ENCODE measurements around the gene JAM2. TPM values are rescaled to one million over a fixed set of nuclear protein-coding genes. Genes with fewer than 3 reads are reported as not detected.
"Not testable (repeated sequence)": the region's sequence is repeated elsewhere in the genome, so short reads cannot be mapped to it uniquely, and the experiment has no call there.

JAM2 gene
- total RNA-seq, 3 donors from 2014 or later (not counting 1 experiment from before 2014, with no cell fraction given): 0.09 TPM; not detected in 2

DNA sequence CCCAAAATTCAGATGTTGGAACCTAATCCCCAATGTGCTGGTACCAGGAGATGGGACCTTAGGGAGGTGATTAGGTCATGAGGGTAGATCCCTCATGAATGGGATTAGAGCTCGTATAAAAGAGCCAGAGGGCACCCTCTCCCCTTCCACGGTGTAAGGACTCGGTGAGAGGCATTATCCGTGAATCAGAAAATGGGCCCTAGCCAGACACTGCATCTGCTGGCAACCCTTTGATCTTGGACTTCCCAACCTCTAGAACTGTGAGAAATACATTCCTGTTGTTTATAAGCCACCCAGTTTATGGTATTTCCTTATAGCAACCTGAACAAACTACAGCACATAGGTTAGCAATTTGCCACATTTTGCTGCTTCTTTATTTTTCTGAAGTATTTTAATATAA, 14.5 kb upstream of the JAM2 start:
- 98% methylated on average over 4 of the region's 4 CpGs for WGBS (ENCODE audit: insufficient coverage)
- ATAC-seq: no peak
- Mint-ChIP-seq H3K4me1 (no peaks in the 10 kb centered on the region), H3K9me3 (no peaks in the 10 kb centered on the region), H3K36me3 (no peaks in the 10 kb centered on the region), H3K27ac (no peak overlapping the region), H3K4me3 (no peak overlapping the region), H3K27me3 (ENCODE audit: low read depth in 2 of 2) (peaks cover 0 to 4% of the 10 kb centered on the region in 2 donors)
- H3K4me1 ChIP-seq (ENCODE audit: control insufficient read depth, insufficient read depth, low read length): no peaks in the 10 kb centered on the region
- no peak for DNase-seq
- no peaks in the 10 kb centered on the region for H3K27me3 ChIP-seq (ENCODE audit: control insufficient read depth, insufficient read depth, low read length)
- H3K36me3 ChIP-seq (ENCODE audit: control insufficient read depth, insufficient read depth, low read length): no peaks in the 10 kb centered on the region
- no peak overlapping the region for H3K27ac ChIP-seq (ENCODE audit: low read length)
- H3K4me3 ChIP-seq (ENCODE audit: low read length): no peak overlapping the region
- TF ChIP-seq, protein P1, sequence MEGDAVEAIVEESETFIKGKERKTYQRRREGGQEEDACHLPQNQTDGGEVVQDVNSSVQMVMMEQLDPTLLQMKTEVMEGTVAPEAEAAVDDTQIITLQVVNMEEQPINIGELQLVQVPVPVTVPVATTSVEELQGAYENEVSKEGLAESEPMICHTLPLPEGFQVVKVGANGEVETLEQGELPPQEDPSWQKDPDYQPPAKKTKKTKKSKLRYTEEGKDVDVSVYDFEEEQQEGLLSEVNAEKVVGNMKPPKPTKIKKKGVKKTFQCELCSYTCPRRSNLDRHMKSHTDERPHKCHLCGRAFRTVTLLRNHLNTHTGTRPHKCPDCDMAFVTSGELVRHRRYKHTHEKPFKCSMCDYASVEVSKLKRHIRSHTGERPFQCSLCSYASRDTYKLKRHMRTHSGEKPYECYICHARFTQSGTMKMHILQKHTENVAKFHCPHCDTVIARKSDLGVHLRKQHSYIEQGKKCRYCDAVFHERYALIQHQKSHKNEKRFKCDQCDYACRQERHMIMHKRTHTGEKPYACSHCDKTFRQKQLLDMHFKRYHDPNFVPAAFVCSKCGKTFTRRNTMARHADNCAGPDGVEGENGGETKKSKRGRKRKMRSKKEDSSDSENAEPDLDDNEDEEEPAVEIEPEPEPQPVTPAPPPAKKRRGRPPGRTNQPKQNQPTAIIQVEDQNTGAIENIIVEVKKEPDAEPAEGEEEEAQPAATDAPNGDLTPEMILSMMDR (IDR thresholded peaks at IDR 0.05): no peak
- intact Hi-C loops (cut with micrococcal nuclease): no loop called here
- H3K9me3 ChIP-seq (ENCODE audit: control insufficient read depth, insufficient read depth, low read length): no peaks in the 10 kb centered on the region

DNA sequence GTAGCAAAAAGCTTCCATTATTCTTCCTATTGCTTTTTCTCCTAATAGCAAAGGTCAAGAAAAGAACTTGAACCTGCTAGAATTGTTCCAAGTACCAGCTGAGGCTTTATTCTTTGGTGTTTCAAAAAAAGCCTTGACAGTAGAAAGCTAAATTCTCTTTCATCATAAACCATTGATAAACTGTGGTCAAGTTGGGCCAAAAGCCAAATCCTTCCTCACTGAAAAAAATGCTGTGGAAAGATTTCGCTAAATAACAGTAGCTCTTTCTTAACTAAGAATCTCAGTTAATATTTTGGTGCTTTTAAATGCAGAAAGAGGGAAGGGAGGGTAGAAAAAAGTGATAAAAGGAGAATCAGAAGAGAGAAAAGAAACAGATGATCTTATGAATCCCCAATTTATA, 14.0 kb upstream of the JAM2 start:
- no peaks in the 10 kb centered on the region for H3K4me1 ChIP-seq (ENCODE audit: control insufficient read depth, insufficient read depth, low read length)
- H3K36me3 Mint-ChIP-seq: no peaks in the 10 kb centered on the region
- no peaks in the 10 kb centered on the region for H3K9me3 Mint-ChIP-seq
- peaks cover 0 to 4% of the 10 kb centered on the region in 2 donors for H3K27me3 Mint-ChIP-seq (ENCODE audit: low read depth in 2 of 2)
- no peak overlapping the region for H3K27ac Mint-ChIP-seq
- no peaks in the 10 kb centered on the region for H3K4me1 Mint-ChIP-seq
- no peak overlapping the region for H3K27ac ChIP-seq (ENCODE audit: low read length)
- H3K9me3 ChIP-seq (ENCODE audit: control insufficient read depth, insufficient read depth, low read length): no peaks in the 10 kb centered on the region
- H3K36me3 ChIP-seq (ENCODE audit: control insufficient read depth, insufficient read depth, low read length): no peaks in the 10 kb centered on the region
- ATAC-seq: no peak
- H3K4me3 ChIP-seq (ENCODE audit: low read length): no peak overlapping the region
- no peak overlapping the region for H3K4me3 Mint-ChIP-seq
- TF ChIP-seq, protein P1 (IDR thresholded peaks at IDR 0.05): no peak
- intact Hi-C loops (cut with micrococcal nuclease): no loop called here
- no peak for DNase-seq
- WGBS (ENCODE audit: insufficient coverage): no CpG with 5 or more reads among the region's 1 CpG
- no peaks in the 10 kb centered on the region for H3K27me3 ChIP-seq (ENCODE audit: control insufficient read depth, insufficient read depth, low read length)

DNA sequence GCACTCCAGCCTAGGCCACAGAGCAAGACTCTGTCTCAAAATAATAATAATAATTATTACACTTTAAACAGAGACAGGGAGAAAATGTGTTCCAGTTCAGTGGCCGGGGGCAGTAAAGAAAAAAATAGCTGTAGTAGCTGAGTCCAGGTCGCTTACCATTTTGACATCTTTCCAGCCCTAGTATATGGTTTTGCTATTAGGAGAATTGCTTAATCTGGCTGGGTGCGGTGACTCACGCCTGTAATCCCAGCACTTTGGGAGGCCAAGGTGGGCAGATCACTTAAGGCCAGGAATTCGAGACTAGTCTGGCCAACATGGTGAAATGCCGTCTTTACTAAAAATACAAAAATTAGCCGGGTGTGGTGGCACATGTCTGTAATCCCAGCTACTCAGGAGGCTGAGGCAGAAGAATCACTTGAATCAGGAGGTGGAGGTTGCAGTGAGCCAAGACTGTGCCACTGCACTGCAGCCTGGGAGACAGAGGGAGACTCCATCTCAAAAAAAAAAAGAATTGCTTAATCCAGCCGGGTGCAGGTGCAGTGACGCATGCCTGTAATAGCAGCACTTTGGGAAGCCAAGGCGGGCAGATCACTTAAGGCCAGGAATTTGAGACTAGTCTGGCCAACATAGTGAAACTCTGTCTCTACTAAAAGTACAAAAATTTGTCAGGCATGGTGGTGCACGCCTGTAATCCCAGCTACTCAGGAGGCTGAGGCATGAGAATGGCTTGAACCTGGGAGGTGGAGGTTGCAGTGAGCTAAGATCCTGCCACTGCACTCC, 13.1 kb upstream of the JAM2 start:
- H3K9me3 ChIP-seq (ENCODE audit: control insufficient read depth, insufficient read depth, low read length); H3K4me1 ChIP-seq (ENCODE audit: control insufficient read depth, insufficient read depth, low read length); ATAC-seq; intact Hi-C loops (cut with micrococcal nuclease); H3K27ac ChIP-seq (ENCODE audit: low read length); H3K4me1 Mint-ChIP-seq; H3K36me3 Mint-ChIP-seq; H3K4me3 Mint-ChIP-seq; H3K27me3 ChIP-seq (ENCODE audit: control insufficient read depth, insufficient read depth, low read length); H3K27me3 Mint-ChIP-seq (ENCODE audit: low read depth in 2 of 2); H3K4me3 ChIP-seq (ENCODE audit: low read length); H3K36me3 ChIP-seq (ENCODE audit: control insufficient read depth, insufficient read depth, low read length); H3K27ac Mint-ChIP-seq; DNase-seq; H3K9me3 Mint-ChIP-seq: not testable (repeated sequence)
- WGBS (ENCODE audit: insufficient coverage): 92% methylated on average over 11 of the region's 11 CpGs

DNA sequence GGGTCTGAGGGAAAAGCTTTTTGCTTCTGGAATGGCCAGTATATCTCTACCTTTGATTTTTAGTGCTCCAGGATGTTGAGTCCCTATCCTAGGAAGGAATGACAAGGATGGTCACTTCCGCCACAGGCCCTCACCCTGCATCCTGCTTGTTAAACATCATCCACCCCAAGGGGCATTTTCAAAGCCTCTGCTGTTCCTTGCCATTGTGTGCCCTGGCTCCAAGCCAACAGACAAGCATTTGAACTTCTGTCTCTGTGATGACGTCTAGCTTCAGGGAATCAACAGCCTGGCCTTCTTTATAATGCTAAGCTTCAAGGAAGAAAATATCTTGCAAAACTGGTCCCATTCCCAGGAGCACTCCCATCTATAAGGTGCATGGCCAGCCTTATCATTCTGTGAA, 12.3 kb upstream of the JAM2 start:
- Histone ChIP-seq H3K27ac (ENCODE audit: low read length) (no peak overlapping the region), H3K36me3 (ENCODE audit: control insufficient read depth, insufficient read depth, low read length) (no peaks in the 10 kb centered on the region), H3K27me3 (ENCODE audit: control insufficient read depth, insufficient read depth, low read length) (no peaks in the 10 kb centered on the region), H3K9me3 (ENCODE audit: control insufficient read depth, insufficient read depth, low read length) (no peaks in the 10 kb centered on the region), H3K4me3 (ENCODE audit: low read length) (no peak overlapping the region), H3K4me1 (ENCODE audit: control insufficient read depth, insufficient read depth, low read length) (no peaks in the 10 kb centered on the region)
- 93% methylated on average over 2 of the region's 2 CpGs for WGBS (ENCODE audit: insufficient coverage)
- Mint-ChIP-seq H3K4me3 (no peak overlapping the region), H3K4me1 (no peaks in the 10 kb centered on the region), H3K27ac (no peak overlapping the region), H3K36me3 (no peaks in the 10 kb centered on the region), H3K27me3 (ENCODE audit: low read depth in 2 of 2) (peaks cover 0 to 4% of the 10 kb centered on the region in 2 donors), H3K9me3 (no peaks in the 10 kb centered on the region)
- intact Hi-C loops (cut with micrococcal nuclease): no loop called here
- DNase-seq (no peak), ATAC-seq (no peak)
- TF ChIP-seq, protein P1 (IDR thresholded peaks at IDR 0.05): no peak

All from natural killer cell (primary cell).